ENCODE measurements around the gene COPB1.
A peak's percentile ranks its signal among the peaks of the same experiment; 100 is the strongest.

Gene COPB1

DNA sequence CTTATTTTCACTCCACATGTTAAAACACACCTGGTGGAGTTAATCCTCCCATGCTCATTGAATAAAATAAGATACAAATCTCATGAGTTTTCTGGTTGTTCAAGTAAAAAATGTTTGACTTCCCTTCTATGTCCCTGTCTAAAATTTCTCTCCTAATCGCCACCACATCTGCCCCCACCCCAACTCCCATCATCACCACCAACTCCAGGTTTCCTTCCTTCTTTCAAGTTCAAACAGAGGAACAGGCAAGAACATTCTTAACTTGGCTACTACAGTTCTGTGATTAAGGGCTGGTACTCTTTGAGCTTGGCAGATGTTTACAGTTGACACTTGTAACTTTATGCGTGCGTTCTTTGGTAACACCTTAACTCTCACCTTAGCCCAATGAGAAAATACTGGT lies 29.7 kb upstream of the COPB1 start:
- TF ChIP-seq, protein P1, sequence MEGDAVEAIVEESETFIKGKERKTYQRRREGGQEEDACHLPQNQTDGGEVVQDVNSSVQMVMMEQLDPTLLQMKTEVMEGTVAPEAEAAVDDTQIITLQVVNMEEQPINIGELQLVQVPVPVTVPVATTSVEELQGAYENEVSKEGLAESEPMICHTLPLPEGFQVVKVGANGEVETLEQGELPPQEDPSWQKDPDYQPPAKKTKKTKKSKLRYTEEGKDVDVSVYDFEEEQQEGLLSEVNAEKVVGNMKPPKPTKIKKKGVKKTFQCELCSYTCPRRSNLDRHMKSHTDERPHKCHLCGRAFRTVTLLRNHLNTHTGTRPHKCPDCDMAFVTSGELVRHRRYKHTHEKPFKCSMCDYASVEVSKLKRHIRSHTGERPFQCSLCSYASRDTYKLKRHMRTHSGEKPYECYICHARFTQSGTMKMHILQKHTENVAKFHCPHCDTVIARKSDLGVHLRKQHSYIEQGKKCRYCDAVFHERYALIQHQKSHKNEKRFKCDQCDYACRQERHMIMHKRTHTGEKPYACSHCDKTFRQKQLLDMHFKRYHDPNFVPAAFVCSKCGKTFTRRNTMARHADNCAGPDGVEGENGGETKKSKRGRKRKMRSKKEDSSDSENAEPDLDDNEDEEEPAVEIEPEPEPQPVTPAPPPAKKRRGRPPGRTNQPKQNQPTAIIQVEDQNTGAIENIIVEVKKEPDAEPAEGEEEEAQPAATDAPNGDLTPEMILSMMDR (IDR thresholded peaks at IDR 0.05), result no peak
- Histone ChIP-seq H3K36me3 (ENCODE audit: control insufficient read depth, insufficient read depth, low read length) (no peaks in the 10 kb centered on the region), H2AFZ (no peak overlapping the region), H3K9ac (no peak overlapping the region), H3K27ac (no peak overlapping the region), H3K4me3 (ENCODE audit: low read depth, low read length) (no peak overlapping the region), H3K79me2 (no peaks in the 10 kb centered on the region), H3K4me1 (no peaks in the 10 kb centered on the region), H3K27me3 (ENCODE audit: control insufficient read depth, insufficient read depth, low read length) (no peaks in the 10 kb centered on the region), H3K4me2 (ENCODE audit: low read length) (no peak overlapping the region), H3K9me3 (ENCODE audit: control insufficient read depth, low read length) (no peaks in the 10 kb centered on the region)

DNA sequence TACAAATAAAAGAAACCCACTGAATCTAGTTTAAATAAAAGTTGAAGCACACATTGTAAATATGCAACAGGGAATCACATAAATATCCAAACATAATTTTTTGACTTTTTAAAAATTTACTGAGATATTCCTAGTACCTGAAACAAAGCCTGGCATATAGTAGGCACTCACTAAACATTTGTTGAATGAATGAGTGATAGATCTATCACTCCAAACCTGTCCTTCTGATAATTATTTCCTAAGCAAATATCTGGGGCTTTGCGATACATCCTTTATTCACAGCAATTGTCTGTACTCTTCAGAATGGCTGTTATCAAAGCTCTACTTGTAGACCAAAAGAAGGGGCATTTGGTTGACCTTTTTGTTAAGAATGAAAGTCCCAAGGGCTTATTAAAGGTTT lies 23.2 kb upstream of the COPB1 start:
- TF ChIP-seq, protein P1 (IDR thresholded peaks at IDR 0.05), result no peak
- H3K9ac ChIP-seq, result no peak overlapping the region

DNA sequence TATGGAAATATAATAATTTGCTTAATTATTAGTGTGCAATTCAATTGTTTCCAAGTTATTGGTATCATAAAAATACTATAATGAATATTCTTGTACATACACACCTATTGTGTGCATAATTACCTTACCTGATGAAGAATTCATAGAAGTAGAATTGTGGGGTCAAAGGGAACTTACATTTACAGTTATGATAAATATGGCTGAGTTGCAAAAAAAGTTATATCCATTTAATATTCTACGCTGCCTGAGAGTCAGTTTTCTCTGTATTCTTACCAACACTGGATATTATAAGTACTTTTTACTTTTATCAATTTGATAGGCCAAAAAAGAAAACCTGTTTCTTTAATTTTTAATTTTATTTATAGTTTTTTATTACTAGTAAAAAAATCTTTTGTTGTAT lies 22.6 kb upstream of the COPB1 start:
- no peak overlapping the region for H3K4me2 ChIP-seq (ENCODE audit: low read length)
- H3K4me1 ChIP-seq, result no peaks in the 10 kb centered on the region
- no peak overlapping the region for H3K4me3 ChIP-seq (ENCODE audit: low read depth, low read length)
- H3K36me3 ChIP-seq (ENCODE audit: control insufficient read depth, insufficient read depth, low read length), result no peaks in the 10 kb centered on the region
- H3K79me2 ChIP-seq, result no peaks in the 10 kb centered on the region
- H3K27ac ChIP-seq, result no peak overlapping the region
- H3K9ac ChIP-seq, result no peak overlapping the region
- no peaks in the 10 kb centered on the region for H3K27me3 ChIP-seq (ENCODE audit: control insufficient read depth, insufficient read depth, low read length)
- no peak overlapping the region for H2AFZ ChIP-seq
- TF ChIP-seq, protein P1 (IDR thresholded peaks at IDR 0.05), result no peak
- no peaks in the 10 kb centered on the region for H3K9me3 ChIP-seq (ENCODE audit: control insufficient read depth, low read length)

More for the DNA sequence above, 23.2 kb upstream of the COPB1 start:
- Histone ChIP-seq H3K4me1 (no peaks in the 10 kb centered on the region), H3K4me2 (ENCODE audit: low read length) (no peak overlapping the region), H2AFZ (no peak overlapping the region), H3K9me3 (ENCODE audit: control insufficient read depth, low read length) (no peaks in the 10 kb centered on the region), H3K79me2 (no peaks in the 10 kb centered on the region), H3K36me3 (ENCODE audit: control insufficient read depth, insufficient read depth, low read length) (no peaks in the 10 kb centered on the region), H3K27me3 (ENCODE audit: control insufficient read depth, insufficient read depth, low read length) (no peaks in the 10 kb centered on the region), H3K4me3 (ENCODE audit: low read depth, low read length) (no peak overlapping the region), H3K27ac (no peak overlapping the region)

DNA sequence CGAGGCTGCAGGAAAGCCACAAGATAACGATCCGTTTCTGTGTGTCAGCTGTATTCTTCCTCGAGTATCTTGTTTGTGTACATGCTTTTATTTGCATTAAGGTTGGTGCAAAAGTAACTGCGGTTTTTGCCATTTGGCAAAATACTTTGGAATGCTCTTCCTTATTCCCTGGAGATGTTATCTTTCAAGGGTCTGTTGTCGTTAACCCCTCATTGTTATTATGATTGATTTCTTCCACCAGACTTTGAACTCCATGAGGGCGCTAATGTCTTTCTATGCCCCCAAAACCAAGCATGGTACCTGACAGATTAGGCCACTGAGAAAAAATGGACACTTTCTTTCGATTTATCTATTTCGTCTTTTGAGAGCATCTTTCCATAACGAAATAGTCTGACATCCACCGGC lies 21.1 kb upstream of the COPB1 start:
- no peak overlapping the region for H3K9ac ChIP-seq
- H3K9me3 ChIP-seq (ENCODE audit: control insufficient read depth, low read length), result no peaks in the 10 kb centered on the region
- H3K79me2 ChIP-seq, result no peaks in the 10 kb centered on the region
- H3K27me3 ChIP-seq (ENCODE audit: control insufficient read depth, insufficient read depth, low read length), result no peaks in the 10 kb centered on the region
- H3K4me2 ChIP-seq (ENCODE audit: low read length), result peak overlapping the region; percentile 49
- H3K36me3 ChIP-seq (ENCODE audit: control insufficient read depth, insufficient read depth, low read length), result no peaks in the 10 kb centered on the region
- no peaks in the 10 kb centered on the region for H3K4me1 ChIP-seq
- TF ChIP-seq, protein P1 (IDR thresholded peaks at IDR 0.05), result no peak
- H2AFZ ChIP-seq, result peak overlapping the region; percentile 94
- H3K27ac ChIP-seq, result peak overlapping the region; percentile 83
- peak overlapping the region; percentile 84 for H3K4me3 ChIP-seq (ENCODE audit: low read depth, low read length)

DNA sequence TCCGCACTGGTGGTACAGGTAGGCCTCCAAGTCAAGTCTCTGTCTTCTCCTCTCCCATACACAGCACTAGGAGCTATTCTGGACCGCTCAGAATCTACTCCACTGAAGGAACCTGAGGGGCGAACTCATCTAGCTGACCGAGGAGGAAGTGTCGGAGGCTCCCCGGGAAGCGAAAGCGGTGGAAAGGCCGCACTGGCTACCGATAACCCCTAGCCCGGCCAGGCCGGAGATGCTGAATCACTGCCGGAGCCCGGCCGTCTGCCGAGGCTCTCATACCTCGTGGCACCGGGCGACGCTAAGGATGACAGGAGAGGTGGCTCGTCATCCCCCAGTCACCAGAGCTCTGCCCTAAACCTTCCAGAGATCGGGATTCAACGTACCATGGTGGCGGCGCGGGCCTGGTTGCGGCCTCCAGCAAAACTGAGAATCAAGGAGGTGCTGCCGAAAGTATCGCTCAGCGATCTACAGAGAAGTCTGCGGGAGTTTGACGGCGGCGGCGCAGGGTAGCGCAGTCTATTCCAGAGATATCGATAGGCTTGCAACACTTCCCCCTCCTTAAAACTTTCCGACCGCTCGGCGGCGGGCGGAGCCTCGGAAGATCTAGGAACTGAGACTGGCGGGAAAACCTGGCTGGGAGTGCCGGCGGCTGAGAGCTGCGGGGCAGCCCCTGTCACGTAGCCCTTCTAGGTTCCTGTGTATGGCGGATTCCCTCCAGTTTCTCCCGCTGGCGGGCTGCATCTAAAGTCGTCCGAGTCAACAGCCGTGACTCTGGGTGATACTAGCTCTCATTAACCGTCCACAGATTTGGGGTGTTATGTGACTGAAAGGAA lies 20.5 kb upstream of the COPB1 start, which contains the start of gene PSMA1:
Gene PSMA1 (minus strand): TSS at position 470 of the 830 bp plus-strand sequence. CDS start 87 bp downstream, at position 383.
- Histone ChIP-seq H3K4me3 (ENCODE audit: low read depth, low read length) (peak within 1 kb of the TSS; percentile 84), H3K9me3 (ENCODE audit: control insufficient read depth, low read length) (no peaks in the 10 kb centered on the region), H2AFZ (peak within 1 kb of the TSS; percentile 94), H3K4me1 (no peaks in the 10 kb centered on the region), H3K27ac (peak within 1 kb of the TSS; percentile 83), H3K27me3 (ENCODE audit: control insufficient read depth, insufficient read depth, low read length) (no peaks in the 10 kb centered on the region), H3K9ac (peak within 1 kb of the TSS; percentile 33), H3K36me3 (ENCODE audit: control insufficient read depth, insufficient read depth, low read length) (no peaks in the 10 kb centered on the region), H3K79me2 (no peaks in the 10 kb centered on the region), H3K4me2 (ENCODE audit: low read length) (peak within 1 kb of the TSS; percentile 49)
- TF ChIP-seq, protein P1 (IDR thresholded peaks at IDR 0.05), result peak; percentile 34
